Inferior parietal cortex (tissue), 1 donor: ENCODE measurements around the gene VPS52.
"Not testable (repeated sequence)": the region's sequence is repeated elsewhere in the genome, so short reads cannot be mapped to it uniquely, and the experiment has no call there.

Experiments used
- DNase-seq: peaks from one replicate; pipeline ENCODE4 v3.0.0-alpha.2; 2016; ENCODE audit errors: extremely low spot score

Gene VPS52

GRCh38 chr6:33301877-33302276 lies 30.2 kb upstream of the VPS52 start:
- no peak for DNase-seq

GRCh38 chr6:33299237-33299944 lies 27.7 kb upstream of the VPS52 start:
- peak; percentile 95 for DNase-seq

GRCh38 chr6:33298773-33299236 lies 27.1 kb upstream of the VPS52 start, which contains the start of gene RGL2:
RGL2 (minus strand) TSS chr6:33298942; CDS start chr6:33298610, 332 bp downstream.
- DNase-seq = no peak

GRCh38 chr6:33297956-33298772 lies 26.5 kb upstream of the VPS52 start:
- no peak for DNase-seq

GRCh38 chr6:33297406-33297955 lies 25.8 kb upstream of the VPS52 start:
- no peak for DNase-seq

- DNase-seq = no peak
Measured at GRCh38 chr6:33296797-33297405, 25.2 kb upstream of the VPS52 start.

- DNase-seq = no peak
Measured at GRCh38 chr6:33295621-33296369, 24.1 kb upstream of the VPS52 start.

GRCh38 chr6:33294086-33294823 lies 22.6 kb upstream of the VPS52 start:
- no peak for DNase-seq

GRCh38 chr6:33292996-33293682 lies 21.5 kb upstream of the VPS52 start:
- no peak for DNase-seq

GRCh38 chr6:33290459-33290858 lies 18.8 kb upstream of the VPS52 start:
- no peak for DNase-seq

GRCh38 chr6:33289784-33290315 lies 18.2 kb upstream of the VPS52 start:
- DNase-seq = no peak

GRCh38 chr6:33288921-33289783 lies 17.5 kb upstream of the VPS52 start, which contains the start of the genes PFDN6 and WDR46:
PFDN6 (plus strand) TSS chr6:33289601; CDS start chr6:33289857, 256 bp downstream.
WDR46 (minus strand) TSS chr6:33289239; CDS start chr6:33289170, 69 bp downstream.
- peak; percentile 100 for DNase-seq

GRCh38 chr6:33288141-33288920 lies 16.7 kb upstream of the VPS52 start:
- DNase-seq = no peak

GRCh38 chr6:33286946-33287914 lies 15.6 kb upstream of the VPS52 start:
- DNase-seq = no peak

GRCh38 chr6:33285214-33285613 lies 13.5 kb upstream of the VPS52 start:
- not testable (repeated sequence) for DNase-seq

GRCh38 chr6:33280539-33280938 lies 8.9 kb upstream of the VPS52 start:
- no peak for DNase-seq
